ENCODE measurements around the gene DHRS4.
A peak's percentile ranks its signal among the peaks of the same experiment; 100 is the strongest.
"Not testable (repeated sequence)": the region's sequence is repeated elsewhere in the genome, so short reads cannot be mapped to it uniquely, and the experiment has no call there.

Gene DHRS4

DNA sequence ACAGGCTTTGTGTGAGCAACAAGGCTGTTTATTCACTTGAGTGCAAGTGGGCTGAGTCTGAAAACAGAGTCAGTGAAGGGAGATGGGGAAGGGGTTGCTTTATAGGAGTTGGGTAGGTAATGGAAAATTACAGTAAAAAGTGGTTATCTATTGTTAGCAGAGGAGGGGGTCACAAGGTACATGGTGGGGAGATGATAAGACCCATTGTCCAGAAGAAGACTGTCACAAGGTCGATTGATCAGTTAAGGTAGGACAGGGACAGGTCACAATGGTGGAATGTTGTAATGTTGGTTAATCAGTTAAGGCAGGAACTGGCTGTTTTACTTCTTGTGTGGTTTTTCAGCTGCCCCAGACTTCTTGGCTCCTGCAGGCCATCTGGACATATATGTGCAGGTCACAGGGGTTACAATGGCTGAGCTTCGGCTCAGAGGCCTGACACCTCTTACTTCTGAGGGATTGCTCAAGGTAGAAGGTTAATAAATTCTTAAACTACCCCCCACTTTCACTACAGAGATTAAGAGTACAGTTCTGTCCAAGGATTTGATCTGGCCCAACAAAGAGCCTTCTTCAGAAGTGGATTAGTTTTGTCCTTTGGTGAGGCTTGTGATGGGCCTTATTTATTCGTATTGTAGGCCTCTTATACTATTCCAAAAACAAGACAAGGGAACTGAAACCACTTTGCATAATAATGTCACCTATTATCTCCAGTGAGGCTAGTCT lies 13.8 kb upstream of the DHRS4 start:
- DNase-seq = no peak

DNA sequence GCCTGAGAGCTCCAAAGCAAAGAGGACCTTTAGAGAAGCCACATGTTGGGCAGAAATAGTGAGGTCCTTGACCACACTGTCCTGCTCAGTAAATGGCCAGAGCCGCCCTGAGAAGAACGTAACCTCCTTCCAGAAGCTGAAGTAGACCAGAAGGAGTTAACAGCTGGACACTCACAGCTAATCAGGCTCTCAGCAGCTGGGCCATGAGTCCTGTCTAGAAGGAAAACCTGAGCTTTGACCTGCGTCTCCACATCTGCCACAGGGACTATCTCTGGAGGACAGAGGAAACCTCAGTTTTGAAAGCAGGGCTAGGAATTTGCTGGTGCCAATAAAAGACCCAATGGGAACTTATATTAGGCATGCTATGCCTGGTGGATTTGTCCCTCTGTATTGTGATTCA lies 12.3 kb upstream of the DHRS4 start:
- DNase-seq = no peak

DNA sequence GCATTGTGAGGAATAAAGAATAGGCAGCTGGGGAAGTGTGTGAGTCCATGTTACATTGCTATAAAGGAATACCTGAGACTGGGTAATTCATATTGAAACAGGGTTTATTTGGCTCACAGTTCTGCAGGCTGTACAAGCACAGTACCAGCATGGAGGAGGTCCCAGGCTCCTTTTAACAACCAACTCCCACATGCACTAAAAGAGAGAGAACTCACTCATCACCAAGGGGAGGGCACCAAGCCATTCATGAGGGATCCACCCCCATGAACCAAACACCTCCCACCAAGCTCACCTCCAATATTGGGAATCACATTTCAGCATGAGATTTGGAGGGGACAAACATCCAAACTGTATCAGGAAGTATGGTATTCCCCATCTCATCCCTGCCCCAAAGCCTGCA lies 11.9 kb upstream of the DHRS4 start:
- no peak for DNase-seq

DNA sequence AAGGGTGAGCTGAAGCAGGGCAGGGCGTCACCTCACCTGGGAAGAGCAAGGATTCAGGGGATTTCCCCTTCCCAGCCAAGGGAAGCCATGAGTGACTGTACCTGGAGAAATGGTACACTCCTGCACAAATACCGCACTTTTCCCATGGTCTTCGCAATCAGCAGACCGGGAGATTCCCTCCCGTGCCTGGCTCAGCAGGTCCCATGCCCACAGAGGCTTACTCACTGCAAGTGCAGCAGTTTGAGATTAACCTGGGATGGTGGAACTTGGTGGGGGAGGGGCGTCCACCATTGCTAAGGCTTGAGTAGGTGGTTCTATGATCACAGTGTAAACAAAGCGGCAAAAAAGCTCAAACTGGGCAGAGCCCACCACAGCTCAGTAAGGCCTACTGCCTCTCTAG lies 11.0 kb upstream of the DHRS4 start:
- no peak for DNase-seq

- DNase-seq = not testable (repeated sequence)
These were observed 4.5 kb upstream of the DHRS4 start for GRCh38 chr14:23949069-23949468.

DNA sequence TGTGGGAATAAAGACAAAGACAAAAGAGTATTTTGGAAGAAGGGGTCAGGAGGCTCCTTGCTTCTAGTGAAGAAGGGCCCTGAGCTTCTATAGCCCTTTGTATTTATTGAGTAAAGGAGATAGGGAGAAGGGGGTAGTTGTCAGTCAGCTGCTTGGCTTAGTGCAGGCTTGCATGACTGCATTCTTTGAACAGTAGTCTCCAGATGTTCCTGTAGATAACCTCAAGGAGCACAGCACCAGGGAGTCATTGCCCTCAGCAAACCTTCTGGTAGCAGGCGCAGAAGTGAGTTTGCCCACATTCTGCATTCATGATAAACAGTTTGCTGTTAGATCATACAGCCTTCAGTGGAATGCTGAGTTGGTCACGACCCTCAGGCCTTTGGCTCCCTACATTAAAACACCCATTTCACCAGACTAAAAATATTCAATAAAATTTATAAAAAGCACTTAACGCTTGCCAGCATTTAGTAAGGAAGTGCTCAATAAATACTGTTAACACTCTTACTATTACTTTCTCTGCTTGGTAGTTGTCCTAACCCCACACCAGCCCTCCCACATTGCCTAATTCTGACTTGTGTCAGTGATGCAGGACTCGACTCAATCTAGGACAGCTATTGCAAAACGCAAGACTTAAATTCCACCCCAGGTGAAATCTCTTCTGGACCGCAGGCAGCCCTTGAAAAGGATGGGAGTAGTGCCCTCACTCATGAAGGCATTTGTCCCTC lies 3.0 kb upstream of the DHRS4 start:
- DNase-seq = no peak

- DNase-seq = not testable (repeated sequence)
These were observed 2.5 kb upstream of the DHRS4 start for GRCh38 chr14:23951136-23951466.

DNA sequence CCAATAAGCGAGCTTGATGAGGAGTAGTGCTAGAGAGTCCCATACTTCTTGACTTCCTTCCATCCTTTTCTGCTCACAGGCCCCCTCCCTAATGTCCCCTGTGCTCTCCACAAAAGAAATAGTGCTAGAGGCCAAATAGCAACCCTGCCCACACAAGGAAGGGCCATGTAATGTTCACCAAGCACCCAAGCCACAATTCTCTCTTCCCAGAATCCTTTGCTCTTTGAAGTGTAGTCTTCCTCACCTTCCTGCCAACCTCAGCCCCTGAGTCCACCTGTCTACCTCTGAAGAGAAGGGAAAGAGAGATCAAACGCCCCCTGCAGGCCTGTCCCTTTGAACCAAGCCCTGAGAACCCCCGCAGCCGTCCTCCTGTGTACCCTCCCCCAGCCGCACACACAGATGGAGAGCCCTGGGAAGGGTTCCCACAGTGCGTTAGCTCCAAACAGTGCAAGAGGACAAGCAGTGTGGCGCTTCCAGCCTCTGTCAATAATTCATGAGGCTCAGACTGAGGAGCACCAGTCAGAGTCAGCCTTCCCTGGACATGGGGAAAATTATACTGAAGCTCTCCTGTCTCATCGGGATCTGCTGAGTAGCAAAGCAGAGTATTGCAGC lies 1.9 kb upstream of the DHRS4 start:
- peak in 27 of 51 donors; percentile 4 to 60 (median 25) for DNase-seq

DNA sequence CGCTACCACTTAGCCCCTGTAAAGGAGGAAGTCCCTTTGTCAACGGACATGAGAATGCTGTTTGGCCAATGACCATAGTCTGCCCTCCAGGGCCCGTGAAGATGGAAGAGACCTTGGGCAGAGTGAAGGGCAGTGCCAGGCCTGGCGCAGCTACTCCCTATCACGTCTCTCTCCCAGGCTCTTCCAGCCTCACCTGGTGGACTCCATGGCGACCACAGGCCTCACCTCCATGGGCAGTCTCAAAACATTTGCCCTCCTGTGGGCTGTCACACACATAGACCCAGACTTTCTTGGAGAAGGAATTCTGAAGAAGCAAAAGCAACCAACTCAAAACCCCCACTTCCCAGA lies 480 bp upstream of the DHRS4 start:
- peak in 2 of 51 donors; percentile 23 to 35 for DNase-seq

DNA sequence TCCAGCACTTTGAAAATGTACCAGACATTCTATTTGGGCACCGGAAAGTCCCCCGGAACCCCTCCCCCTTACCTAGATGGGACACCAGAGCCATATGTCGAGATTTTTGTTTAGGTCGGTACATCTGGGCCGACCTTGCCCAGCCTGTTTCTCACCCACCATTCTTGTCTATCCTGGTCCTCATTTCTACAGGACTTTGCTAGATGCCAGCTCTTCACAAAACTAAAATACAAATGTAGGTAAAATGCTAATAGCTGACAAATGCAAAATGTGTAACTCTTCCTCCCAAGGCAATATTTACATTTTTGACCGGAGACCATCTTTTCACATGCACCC lies 677 bp downstream of the DHRS4 start:
- DNase-seq = not testable (repeated sequence)

DNA sequence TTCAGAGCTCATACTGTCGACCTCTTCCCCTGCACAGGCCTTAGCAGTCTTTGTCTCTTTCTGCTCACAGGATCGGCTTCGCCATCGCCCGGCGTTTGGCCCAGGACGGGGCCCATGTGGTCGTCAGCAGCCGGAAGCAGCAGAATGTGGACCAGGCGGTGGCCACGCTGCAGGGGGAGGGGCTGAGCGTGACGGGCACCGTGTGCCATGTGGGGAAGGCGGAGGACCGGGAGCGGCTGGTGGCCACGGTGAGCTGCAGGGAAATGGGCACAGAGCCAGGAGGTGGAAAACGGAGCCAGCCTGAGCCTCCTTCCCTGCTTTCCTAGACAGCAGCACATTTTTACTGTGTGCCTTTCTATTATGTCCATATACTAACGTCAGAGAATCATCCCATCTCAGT lies 1.4 kb downstream of the DHRS4 start:
- DNase-seq = peak in 12 of 51 donors; percentile 3 to 48 (median 9)

- not testable (repeated sequence) for DNase-seq
These were observed 2.2 kb downstream of the DHRS4 start for GRCh38 chr14:23955811-23956210.

GRCh38 chr14:23957913-23958569 lies 4.5 kb downstream of the DHRS4 start:
- not testable (repeated sequence) for DNase-seq

- not testable (repeated sequence) for DNase-seq
These were observed 7.3 kb downstream of the DHRS4 start for GRCh38 chr14:23960899-23961298.

DNA sequence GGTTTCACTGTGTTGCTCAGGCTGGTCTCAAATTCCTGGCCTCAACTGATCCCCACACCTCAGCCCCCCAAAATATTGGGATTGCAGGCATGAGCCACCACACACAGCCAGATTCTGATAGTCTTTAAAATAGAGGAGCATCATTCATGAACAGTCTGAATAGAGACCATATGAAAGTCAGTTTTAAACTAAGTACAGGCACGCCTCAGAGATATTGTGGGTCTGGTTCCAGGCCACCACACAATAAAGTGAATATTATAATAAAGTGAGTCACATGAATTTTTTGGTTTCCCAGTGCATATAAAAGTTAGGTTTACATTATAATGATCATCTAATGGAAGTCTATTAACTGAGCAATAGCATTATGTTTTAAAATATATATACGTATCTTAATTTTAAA lies 8.1 kb downstream of the DHRS4 start:
- not testable (repeated sequence) for DNase-seq

- not testable (repeated sequence) for DNase-seq
These were observed 15.5 kb downstream of the DHRS4 start for GRCh38 chr14:23969130-23969480.

GRCh38 chr14:23969481-23970282 lies 16.1 kb downstream of the DHRS4 start:
- peak in 25 of 51 donors; percentile 5 to 69 (median 42) for DNase-seq

DNA sequence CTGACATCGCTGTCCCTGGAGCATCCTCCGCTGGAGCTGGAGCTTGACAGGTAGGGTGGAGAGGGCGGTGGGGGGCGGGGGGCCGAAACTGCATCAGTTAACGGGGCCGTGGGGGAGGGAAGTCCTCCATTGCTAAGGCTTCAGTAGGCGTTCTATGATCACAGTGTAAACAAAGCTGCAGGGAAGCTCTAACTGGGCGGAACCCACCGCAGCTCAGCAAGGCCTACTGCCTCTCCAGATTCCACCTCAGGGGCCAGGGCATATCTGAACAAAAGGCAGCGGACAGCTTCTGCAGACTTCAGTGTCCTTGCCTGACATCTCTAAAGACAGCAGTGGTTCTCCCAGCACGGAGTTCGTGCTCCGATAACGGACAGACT lies 16.7 kb downstream of the DHRS4 start:
- DNase-seq = not testable (repeated sequence)

GRCh38 chr14:23973178-23973577 lies 19.6 kb downstream of the DHRS4 start:
- not testable (repeated sequence) for DNase-seq

DNA sequence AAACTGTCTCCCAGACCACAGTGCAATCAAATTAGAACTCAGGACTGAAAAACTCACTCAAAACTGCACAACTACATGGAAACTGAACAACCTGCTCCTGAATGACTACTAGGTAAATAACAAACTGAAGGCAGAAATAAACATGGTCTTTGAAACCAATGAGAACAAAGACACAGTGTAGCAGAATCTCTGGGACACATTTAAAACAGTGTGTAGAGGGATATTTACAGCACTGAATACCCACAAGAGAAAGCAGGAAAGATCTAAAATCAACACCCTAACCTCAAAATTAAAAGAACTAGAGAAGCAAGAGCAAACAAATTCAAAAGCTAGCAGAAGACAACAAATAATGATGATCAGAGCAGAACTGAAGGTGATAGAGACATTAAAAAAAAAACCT lies 20.5 kb downstream of the DHRS4 start:
- not testable (repeated sequence) for DNase-seq

DNA sequence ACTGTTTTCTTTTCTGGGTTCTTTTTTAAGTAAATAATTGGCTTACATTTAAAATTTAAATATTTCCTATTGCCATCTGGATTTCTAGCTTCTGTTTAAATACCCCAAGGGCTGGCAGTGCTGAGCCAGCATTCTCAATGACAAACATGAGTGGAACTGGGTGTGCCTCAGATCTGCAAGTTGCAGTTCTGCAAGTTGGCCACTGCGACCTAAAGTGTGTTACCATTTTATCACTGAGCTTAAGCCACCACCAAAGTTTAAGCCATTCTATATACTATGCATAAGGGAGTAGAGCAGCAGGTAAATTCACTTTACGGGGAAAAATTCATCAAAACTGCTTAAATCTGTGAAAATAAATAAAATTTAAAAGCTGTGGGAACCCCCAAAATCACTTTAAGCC lies 23.6 kb downstream of the DHRS4 start:
- DNase-seq = not testable (repeated sequence)

Measured in hypothalamus (tissue), 51 donors.